SU-DHL-6 (cell line): ENCODE data around the gene ACER3.
"Not testable (repeated sequence)": the region's sequence is repeated elsewhere in the genome, so short reads cannot be mapped to it uniquely, and the experiment has no call there.

Experiments used
- H2AFZ ChIP-seq: fragments of 200-600 bp; sonication (generic); 2 replicates; pipeline ENCODE4 v1.6.1; 2014; ENCODE audit warnings: low read depth, mild to moderate bottlenecking, moderate library complexity, mixed read lengths, antibody characterized with exemption, low read length; ENCODE audit not compliant: severe bottlenecking
- H3F3A ChIP-seq: fragments of 200-600 bp; shearing (Covaris generic); 2 replicates; pipeline ENCODE4 v1.6.0; 2016; ENCODE audit warnings: antibody characterized with exemption, mild to moderate bottlenecking; ENCODE audit not compliant: insufficient read depth
- H3K27ac ChIP-seq: fragments of 200-600 bp; sonication (generic); 2 replicates; pipeline ENCODE4 v1.5.1; 2016; ENCODE audit warnings: low read depth, mild to moderate bottlenecking, low read length, moderate library complexity, mixed read lengths
- H3K27me3 ChIP-seq: fragments of 200-600 bp; sonication (generic), shearing (Covaris generic); 2 replicates; pipeline ENCODE4 v1.6.0; 2014; ENCODE audit warnings: mild to moderate bottlenecking, low read length
- H3K36me3 ChIP-seq: fragments of 200-600 bp; sonication (generic); 2 replicates; pipeline ENCODE4 v1.6.1; 2014; ENCODE audit warnings: mild to moderate bottlenecking, low read length, mixed read lengths
- H3K4me2 ChIP-seq: fragments of 300-600, 200-600 bp; shearing (Covaris generic), sonication (generic); 2 replicates; pipeline ENCODE4 v1.6.0; 2014; ENCODE audit warnings: low read length, low read depth, mild to moderate bottlenecking; ENCODE audit not compliant: poor library complexity, severe bottlenecking
- H3K4me3 ChIP-seq: fragments of 200-600 bp; sonication (generic); 2 replicates; pipeline ENCODE4 v1.5.1; 2014; ENCODE audit warnings: antibody characterized with exemption, low read length, mild to moderate bottlenecking, mixed read lengths; ENCODE audit not compliant: insufficient read depth, poor library complexity, severe bottlenecking
- H3K79me2 ChIP-seq: fragments of 200-600 bp; sonication (generic); 2 replicates; pipeline ENCODE4 v1.6.1; 2014; ENCODE audit warnings: mild to moderate bottlenecking, low read length, moderate library complexity; ENCODE audit not compliant: insufficient read depth
- H3K9ac ChIP-seq: fragments of 200-600 bp; sonication (generic); 2 replicates; pipeline ENCODE4 v1.7.0; 2014; ENCODE audit warnings: mild to moderate bottlenecking, low read length
- H3K9me2 ChIP-seq: fragments of 200-600 bp; sonication (generic); replicated peaks from 2 replicates; pipeline ENCODE4 v1.6.1; 2014; ENCODE audit warnings: low read length; ENCODE audit not compliant: insufficient read depth
- H3K9me3 ChIP-seq: fragments of 200-600 bp; sonication (generic); 2 replicates; pipeline ENCODE4 v1.6.1; 2014; ENCODE audit warnings: low read length, mixed read lengths; ENCODE audit not compliant: insufficient read depth
- H4K20me1 ChIP-seq: fragments of 200-600 bp; sonication (generic); 2 replicates; pipeline ENCODE4 v1.6.1; 2014; ENCODE audit warnings: low read depth, mild to moderate bottlenecking, antibody characterized with exemption, low read length, moderate library complexity, mixed read lengths
- CTCF ChIP-seq: fragments of 200-600 bp; sonication (generic); IDR thresholded peaks from one replicate; pipeline ENCODE4 v1.5.1; 2017; ENCODE audit warnings: antibody characterized with exemption, mild to moderate bottlenecking, low read length, moderate library complexity; ENCODE audit not compliant: insufficient read depth, poor library complexity, severe bottlenecking
- EZH2phosphoT487 ChIP-seq: fragments of 200-600 bp; sonication (generic), shearing (Covaris generic); conservative IDR thresholded peaks from 2 replicates; pipeline ENCODE4 v1.6.1; 2018; ENCODE audit warnings: mild to moderate bottlenecking, antibody characterized with exemption, low read length, moderate library complexity, mixed read lengths

ACER3 gene

GRCh38 chr11:76824083-76824939 lies 36.4 kb upstream of the ACER3 start:
- Histone ChIP-seq H3K27me3 (no peaks in the 10 kb centered on the region), H3K36me3 (no peaks in the 10 kb centered on the region), H3K9ac (no peak overlapping the region), H2AFZ (no peak overlapping the region), H3K9me2 (no peaks in the 10 kb centered on the region), H3K9me3 (no peaks in the 10 kb centered on the region), H3F3A (no peaks in the 10 kb centered on the region), H3K4me3 (no peak overlapping the region), H3K27ac (no peak overlapping the region), H3K79me2 (no peaks in the 10 kb centered on the region), H3K4me2 (no peak overlapping the region), H4K20me1 (no peaks in the 10 kb centered on the region)
- TF ChIP-seq EZH2phosphoT487 (no peak), CTCF (no peak)

GRCh38 chr11:76824980-76825725 lies 35.6 kb upstream of the ACER3 start:
- no peak overlapping the region for H3K4me2 ChIP-seq

GRCh38 chr11:76825726-76826396 lies 34.9 kb upstream of the ACER3 start:
- H3K9ac ChIP-seq = no peak overlapping the region
- H3K4me3 ChIP-seq = no peak overlapping the region
- no peaks in the 10 kb centered on the region for H3F3A ChIP-seq
- no peaks in the 10 kb centered on the region for H4K20me1 ChIP-seq
- H3K27me3 ChIP-seq = no peaks in the 10 kb centered on the region
- no peaks in the 10 kb centered on the region for H3K79me2 ChIP-seq
- no peak overlapping the region for H3K4me2 ChIP-seq
- H3K36me3 ChIP-seq = no peaks in the 10 kb centered on the region
- H3K9me3 ChIP-seq = no peaks in the 10 kb centered on the region
- no peaks in the 10 kb centered on the region for H3K9me2 ChIP-seq
- no peak overlapping the region for H2AFZ ChIP-seq
- TF ChIP-seq EZH2phosphoT487 (no peak), CTCF (no peak)
- H3K27ac ChIP-seq = no peak overlapping the region

More at GRCh38 chr11:76824980-76825725, 35.6 kb upstream of the ACER3 start:
- Histone ChIP-seq H3K27ac (no peak overlapping the region), H3K4me3 (no peak overlapping the region), H3K27me3 (no peaks in the 10 kb centered on the region), H3K79me2 (no peaks in the 10 kb centered on the region), H3K9me2 (no peaks in the 10 kb centered on the region), H4K20me1 (no peaks in the 10 kb centered on the region), H2AFZ (no peak overlapping the region), H3K9me3 (no peaks in the 10 kb centered on the region), H3K9ac (no peak overlapping the region), H3F3A (no peaks in the 10 kb centered on the region), H3K36me3 (no peaks in the 10 kb centered on the region)
- TF ChIP-seq CTCF (no peak), EZH2phosphoT487 (no peak)

- not testable (repeated sequence) for H3K9me2 ChIP-seq, H3K27ac ChIP-seq, H3K4me2 ChIP-seq, H4K20me1 ChIP-seq, H3F3A ChIP-seq, H2AFZ ChIP-seq, H3K27me3 ChIP-seq, H3K9me3 ChIP-seq, H3K36me3 ChIP-seq, H3K79me2 ChIP-seq, H3K9ac ChIP-seq, H3K4me3 ChIP-seq
Measured at GRCh38 chr11:76826508-76826907, 34.2 kb upstream of the ACER3 start.

- H3F3A ChIP-seq, H3K9me3 ChIP-seq, H3K36me3 ChIP-seq, H3K27ac ChIP-seq, H3K79me2 ChIP-seq, H3K27me3 ChIP-seq, H4K20me1 ChIP-seq, H3K4me2 ChIP-seq, H2AFZ ChIP-seq, H3K9me2 ChIP-seq, H3K9ac ChIP-seq, H3K4me3 ChIP-seq: not testable (repeated sequence)
Measured at GRCh38 chr11:76827005-76827404, 33.7 kb upstream of the ACER3 start.
